K562 (cell line): ENCODE data around the gene LMNTD2. TPM values are rescaled to one million over a fixed set of nuclear protein-coding genes. Genes with fewer than 3 reads are reported as not detected.

Experiments
- ATF6 ChIP-seq: sonication (generic); formaldehyde crosslinking; IDR thresholded peaks from 2 replicates; pipeline ENCODE4 v1.4.0; 2020; ENCODE audit warnings: mild to moderate bottlenecking, missing genetic modification reagents
- BRCA1 ChIP-seq, 2 experiments: fragments of 450-650 bp in 1 of 2; sonication (generic) in 1 of 2; formaldehyde crosslinking in 1 of 2; IDR thresholded peaks; 2 replicates each; pipeline versions ENCODE4 v1.5.0 to v1.6.1; 2017 to 2020; ENCODE audit warnings: mild to moderate bottlenecking in 1 of 2, missing genetic modification reagents in 1 of 2
- CBX3 ChIP-seq, 2 experiments: IDR thresholded peaks; 1 replicate in 1 of 2; 2 replicates in 1 of 2; pipeline ENCODE4 v1.6.1; 2012; ENCODE audit warnings: inconsistent platforms in 2 of 2, low read length in 2 of 2, borderline replicate concordance in 1 of 2, control low read depth in 1 of 2
- CUX1 ChIP-seq: fragments of 200-800 bp; sonication (Bioruptor generic); IDR thresholded peaks from 2 replicates; pipeline ENCODE4 v1.6.1; 2016; ENCODE audit warnings: missing genetic modification characterization, missing compliant biosample characterization
- HMGXB4 ChIP-seq: sonication (generic); formaldehyde crosslinking; IDR thresholded peaks from 2 replicates; pipeline ENCODE4 v1.8.1; 2023; ENCODE audit warnings: mild to moderate bottlenecking, missing genetic modification reagents
- HNRNPUL1 ChIP-seq: fragments of 200-400 bp; formaldehyde crosslinking; IDR thresholded peaks from 2 replicates; pipeline ENCODE4 v1.6.1; 2017; ENCODE audit warnings: low read length
- KAT7 ChIP-seq: sonication (generic); formaldehyde crosslinking; IDR thresholded peaks from 2 replicates; pipeline ENCODE4 v1.8.0; 2022; ENCODE audit warnings: missing genetic modification reagents, mild to moderate bottlenecking, borderline replicate concordance
- MTA3 ChIP-seq: fragments of 450-650 bp; formaldehyde crosslinking; IDR thresholded peaks from 2 replicates; pipeline ENCODE4 v1.6.1; 2017; ENCODE audit warnings: mild to moderate bottlenecking, borderline replicate concordance
- NR1H2 ChIP-seq: sonication (generic); formaldehyde crosslinking; IDR thresholded peaks from 2 replicates; pipeline ENCODE4 v1.4.0; 2020; ENCODE audit warnings: mild to moderate bottlenecking, missing genetic modification reagents
- RUNX1 ChIP-seq: sonication (generic); IDR thresholded peaks from 2 replicates; pipeline ENCODE4 v1.6.1; 2016; ENCODE audit warnings: antibody characterized with exemption, low read depth
- SP1 ChIP-seq: sonication (generic); formaldehyde crosslinking; IDR thresholded peaks from 2 replicates; pipeline ENCODE4 v1.8.1; 2022; ENCODE audit warnings: mild to moderate bottlenecking, missing genetic modification reagents
- THRAP3 ChIP-seq: fragments of 450-650 bp; IDR thresholded peaks from 2 replicates; pipeline ENCODE4 v1.6.1; 2016; ENCODE audit warnings: mild to moderate bottlenecking, inconsistent platforms, borderline replicate concordance
- U2AF1 ChIP-seq: fragments of 200-400 bp; formaldehyde crosslinking; optimal IDR thresholded peaks from 2 replicates; pipeline ENCODE3; 2017; ENCODE audit warnings: mild to moderate bottlenecking, low read depth, low read length, moderate library complexity
- ZEB2 ChIP-seq: fragments of 450-650 bp; IDR thresholded peaks from 2 replicates; pipeline ENCODE4 v1.6.1; 2016
- ZFX ChIP-seq: sonication (generic); formaldehyde crosslinking; IDR thresholded peaks from 2 replicates; pipeline ENCODE4 v1.8.0; 2022; ENCODE audit warnings: mild to moderate bottlenecking, missing genetic modification reagents, moderate library complexity
- ZNF12 ChIP-seq: sonication (generic); formaldehyde crosslinking; IDR thresholded peaks from 2 replicates; pipeline ENCODE4 v1.4.0; 2020; ENCODE audit warnings: mild to moderate bottlenecking, missing genetic modification reagents
- ZNF133 ChIP-seq: fragments of 250-450 bp; sonication (Bioruptor Pico); IDR thresholded peaks from 2 replicates; pipeline ENCODE4 v1.4.0; 2020; ENCODE audit warnings: mild to moderate bottlenecking
- polyA plus RNA-seq, 8 experiments: library from polyadenylated mRNA; depleted of rRNA in 4 of 8; stranded (reverse) in 5 of 8; unstranded in 3 of 8; fragments of >200 nt; fragmentation: Nextera tagmentation in 2 of 8; fragmentation: Illumina TruSeq in 1 of 8; extraction: Ambion mirVana in 2 of 8; extraction: Trizol in 1 of 8; gene quantifications; 2 replicates each; pipeline versions ENCODE4 v1.2.1 to v1.2.3, GENCODE V29; 2011 to 2014; ENCODE audit warnings: inconsistent platforms in 1 of 8, missing spikeins in 1 of 8
- total RNA-seq, 7 experiments: library from RNA; depleted of rRNA in 6 of 7; stranded (reverse); fragments of >200 nt in 6 of 7; fragmentation: Illumina TruSeq in 2 of 7; extraction: Trizol in 2 of 7; gene quantifications; 2 replicates each; pipeline versions ENCODE4 v1.2.1 to v1.2.3, GENCODE V29; 2011 to 2021; ENCODE audit warnings: low replicate concordance in 1 of 7

Gene LMNTD2
- total and polyA plus RNA-seq, 9 of the 15 experiments (the other 6 are each of a cell fraction or from before 2014, with no cell fraction given), result 0.48 to 4.2 (median 1.5) TPM; not detected in 3

GRCh38 chr11:560305-561147, at the start of gene LMNTD2, which contains the start of gene RASSF7 (continued):
- no peak for TF ChIP-seq CUX1 (CRISPR knock-in tag)
- TF ChIP-seq ZNF133 (CRISPR knock-in tag), result no peak
- no peak; the same call in 1 of the 2 replicates for TF ChIP-seq HMGXB4 (CRISPR knock-in tag)
- peak; percentile 66; the same call in 1 of the 2 replicates for TF ChIP-seq MTA3
- TF ChIP-seq ATF6, result no peak; the same call in 1 of the 2 replicates
- no peak for TF ChIP-seq HNRNPUL1
- TF ChIP-seq NR1H2 (CRISPR knock-in tag), result no peak
- TF ChIP-seq KAT7 (CRISPR knock-in tag), result no peak
- TF ChIP-seq THRAP3, result no peak
- no peak; the same call in 1 of the 2 replicates for TF ChIP-seq ZEB2
- peak; percentile 99 for TF ChIP-seq ZFX
- no peak for TF ChIP-seq U2AF1
- no peak for TF ChIP-seq CBX3 (IDR thresholded peaks at IDR 0.05; ENCODE audit: borderline replicate concordance in 1 of 2, low read length in 2 of 2)
- TF ChIP-seq ZNF12 (CRISPR knock-in tag), result no peak
- peak; percentile 71 for TF ChIP-seq SP1 (CRISPR knock-in tag)
- no peak for TF ChIP-seq RUNX1
- no peak for TF ChIP-seq BRCA1 (IDR thresholded peaks at IDR 0.05)
- TF ChIP-seq BRCA1 (CRISPR knock-in tag; IDR thresholded peaks at IDR 0.05), result no peak
